Gastroesophageal sphincter (tissue), 4 donors: ENCODE data around the gene SUPT5H. TPM values are rescaled to one million over a fixed set of nuclear protein-coding genes. Genes with fewer than 3 reads are reported as not detected.

Source experiments
- ATAC-seq: fragments of 150-250 bp; one replicate; pipeline ENCODE4 v1.9.1; 2016; ENCODE audit warnings: mild to moderate bottlenecking, moderate library complexity
- H3K27ac ChIP-seq, 4 donors: fragments of 200-600 bp; sonication (generic) in 3 of 4; 1 replicate in 3 of 4; 2 replicates in 1 of 4; pipeline ENCODE4 v1.5.1; 2016 to 2019
- H3K27me3 ChIP-seq: fragments of 200-600 bp; sonication (generic); one replicate; pipeline ENCODE4 v1.5.1; 2019
- H3K36me3 ChIP-seq, 2 donors: fragments of 200-600 bp; sonication (generic); one replicate each; pipeline ENCODE4 v1.5.1; 2019; ENCODE audit warnings: control low read depth in 1 of 2
- H3K4me1 ChIP-seq, 3 donors: fragments of 200-600 bp; sonication (generic); 1 replicate in 2 of 3; 2 replicates in 1 of 3; pipeline ENCODE4 v1.5.1; 2016 to 2019; ENCODE audit warnings: control low read depth in 2 of 3
- H3K4me3 ChIP-seq, 2 donors: fragments of 200-600 bp; sonication (generic); one replicate each; pipeline ENCODE4 v1.5.1; 2019; ENCODE audit warnings: mild to moderate bottlenecking in 1 of 2, moderate library complexity in 1 of 2
- H3K9me3 ChIP-seq, 3 donors: fragments of 200-600 bp; sonication (generic); one replicate each; pipeline ENCODE4 v1.5.1; 2017 to 2019; ENCODE audit warnings: control low read depth in 2 of 3
- EP300 ChIP-seq: sonication (generic); formaldehyde crosslinking; IDR thresholded peaks from one replicate; pipeline ENCODE4 v1.6.1; 2017; ENCODE audit warnings: antibody characterized with exemption, mild to moderate bottlenecking
- POLR2A ChIP-seq, 2 donors: fragments of 450-650 bp; IDR thresholded peaks; one replicate each; pipeline ENCODE4 v1.6.1; 2017; ENCODE audit warnings: antibody characterized with exemption in 2 of 2, mild to moderate bottlenecking in 2 of 2, moderate library complexity in 1 of 2
- POLR2AphosphoS5 ChIP-seq: sonication (generic); formaldehyde crosslinking; IDR thresholded peaks from one replicate; pipeline ENCODE4 v1.6.1; 2017; ENCODE audit warnings: antibody characterized with exemption
- WGBS, 2 donors: methylation state at CpG; one replicate each; pipeline ENCODE4 v1.1.5; 2018; ENCODE audit warnings: low coverage in 1 of 2; 5-methylcytosine and 5-hydroxymethylcytosine counted together
- total RNA-seq, 4 donors: library from RNA; depleted of rRNA; stranded (reverse); fragments of >200 nt; gene quantifications; one replicate each; pipeline ENCODE4 v1.1.0, GENCODE V29; 2016
- TF ChIP-seq, protein P1 (sequence below), 4 experiments: fragments of 200-600 bp in 2 of 4; fragments of 450-650 bp in 2 of 4; sonication (generic) in 1 of 4; IDR thresholded peaks; one replicate each; pipeline ENCODE4 v1.5.1; 2017 to 2019; ENCODE audit warnings: antibody characterized with exemption in 4 of 4, mild to moderate bottlenecking in 2 of 4, moderate library complexity in 2 of 4

SUPT5H gene
- total RNA-seq, 4 donors from 2014 or later, result 71.5 to 99.1 (median 87.0) TPM

DNA sequence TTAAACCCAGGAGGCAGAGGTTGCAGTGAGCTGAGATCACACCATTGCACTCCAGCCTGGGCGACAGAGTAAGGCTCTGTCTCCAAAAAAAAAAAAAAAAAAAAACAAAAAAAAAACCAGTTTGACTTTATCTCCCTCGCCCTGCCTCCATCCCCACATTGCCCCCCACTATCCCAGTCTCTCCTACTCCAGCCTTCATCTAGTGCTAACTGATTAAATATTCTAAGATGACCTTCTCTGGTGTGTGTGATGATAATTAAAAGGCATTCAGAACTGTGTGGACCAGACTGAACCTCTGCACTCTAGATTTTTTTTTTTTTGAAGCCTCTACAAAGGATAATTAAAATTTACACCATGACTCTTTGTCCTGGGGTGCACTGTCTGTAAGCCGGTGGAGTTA, 47.4 kb downstream of the SUPT5H start:
- no peak overlapping the region for H3K27ac ChIP-seq
- H3K4me1 ChIP-seq, result peaks cover 0 to 2% (median 2%) of the 10 kb centered on the region in 3 donors
- H3K27me3 ChIP-seq, result peaks cover 21% of the 10 kb centered on the region
- H3K36me3 ChIP-seq, result peaks cover 0 to 45% of the 10 kb centered on the region in 2 donors
- TF ChIP-seq, protein P1, sequence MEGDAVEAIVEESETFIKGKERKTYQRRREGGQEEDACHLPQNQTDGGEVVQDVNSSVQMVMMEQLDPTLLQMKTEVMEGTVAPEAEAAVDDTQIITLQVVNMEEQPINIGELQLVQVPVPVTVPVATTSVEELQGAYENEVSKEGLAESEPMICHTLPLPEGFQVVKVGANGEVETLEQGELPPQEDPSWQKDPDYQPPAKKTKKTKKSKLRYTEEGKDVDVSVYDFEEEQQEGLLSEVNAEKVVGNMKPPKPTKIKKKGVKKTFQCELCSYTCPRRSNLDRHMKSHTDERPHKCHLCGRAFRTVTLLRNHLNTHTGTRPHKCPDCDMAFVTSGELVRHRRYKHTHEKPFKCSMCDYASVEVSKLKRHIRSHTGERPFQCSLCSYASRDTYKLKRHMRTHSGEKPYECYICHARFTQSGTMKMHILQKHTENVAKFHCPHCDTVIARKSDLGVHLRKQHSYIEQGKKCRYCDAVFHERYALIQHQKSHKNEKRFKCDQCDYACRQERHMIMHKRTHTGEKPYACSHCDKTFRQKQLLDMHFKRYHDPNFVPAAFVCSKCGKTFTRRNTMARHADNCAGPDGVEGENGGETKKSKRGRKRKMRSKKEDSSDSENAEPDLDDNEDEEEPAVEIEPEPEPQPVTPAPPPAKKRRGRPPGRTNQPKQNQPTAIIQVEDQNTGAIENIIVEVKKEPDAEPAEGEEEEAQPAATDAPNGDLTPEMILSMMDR (IDR thresholded peaks at IDR 0.05), result no peak
- no peak for TF ChIP-seq POLR2AphosphoS5
- TF ChIP-seq POLR2A (IDR thresholded peaks at IDR 0.05), result no peak
- no peak for TF ChIP-seq EP300
- H3K4me3 ChIP-seq, result no peak overlapping the region
- H3K9me3 ChIP-seq, result no peaks in the 10 kb centered on the region
- 79% methylated on average over 3 of the region's 3 CpGs; no CpG with 5 or more reads in 1 of the 2 donors for WGBS, 2 donors
- no peak for ATAC-seq

DNA sequence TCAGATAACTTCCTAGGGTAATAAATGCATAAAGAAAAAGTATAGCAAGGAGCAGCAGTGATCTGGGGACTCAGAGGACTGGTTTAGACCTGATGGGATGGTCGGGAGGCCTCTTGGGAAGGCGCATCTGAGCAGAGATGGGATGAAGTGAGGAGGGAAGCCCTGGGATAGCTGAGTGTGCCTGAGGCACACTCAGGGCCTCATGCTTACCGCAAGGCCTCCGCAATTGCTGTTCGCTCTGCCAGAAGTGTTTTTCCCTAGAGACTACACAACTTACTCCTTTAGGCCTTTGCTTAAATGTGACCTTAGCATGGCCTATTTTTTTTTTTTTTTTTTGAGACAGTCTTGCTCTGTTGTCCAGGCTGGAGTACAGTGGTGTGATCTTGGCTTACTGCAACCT, 49.3 kb downstream of the SUPT5H start:
- WGBS, 2 donors, result 72 to 85% methylated on average over 5 of the region's 5 CpGs
- no peak for TF ChIP-seq POLR2A (IDR thresholded peaks at IDR 0.05)
- no peak overlapping the region for H3K4me3 ChIP-seq
- no peaks in the 10 kb centered on the region for H3K9me3 ChIP-seq
- peaks cover 0 to 20% (median 17%) of the 10 kb centered on the region in 3 donors for H3K4me1 ChIP-seq
- no peak overlapping the region for H3K27ac ChIP-seq
- ATAC-seq, result no peak
- H3K27me3 ChIP-seq, result peaks cover 39% of the 10 kb centered on the region
- H3K36me3 ChIP-seq, result peaks cover 0 to 26% of the 10 kb centered on the region in 2 donors

- H3K36me3 ChIP-seq, result peaks cover 0 to 12% of the 10 kb centered on the region in 2 donors
- 69 to 100% methylated on average over 1 to 2 of the region's 5 CpGs for WGBS, 2 donors
- TF ChIP-seq, protein P1 (IDR thresholded peaks at IDR 0.05), result no peak
- TF ChIP-seq POLR2AphosphoS5, result no peak
- no peak for TF ChIP-seq EP300
- no peak for TF ChIP-seq POLR2A (IDR thresholded peaks at IDR 0.05)
- ATAC-seq, result no peak
- H3K27ac ChIP-seq, result no peak overlapping the region
- H3K4me3 ChIP-seq, result no peak overlapping the region
- H3K9me3 ChIP-seq, result no peaks in the 10 kb centered on the region
- H3K4me1 ChIP-seq, result peaks cover 0 to 20% (median 17%) of the 10 kb centered on the region in 3 donors
- H3K27me3 ChIP-seq, result peaks cover 53% of the 10 kb centered on the region
Measured at GRCh38 chr19:39496063-39496462, 50.7 kb downstream of the SUPT5H start.

- 0% methylated on average over 3 to 4 of the region's 7 CpGs for WGBS, 2 donors
- H3K4me3 ChIP-seq, result no peak overlapping the region
- H3K27me3 ChIP-seq, result peaks cover 69% of the 10 kb centered on the region
- H3K27ac ChIP-seq, result no peak overlapping the region
- no peaks in the 10 kb centered on the region for H3K36me3 ChIP-seq
- peaks cover 0 to 3% (median 0%) of the 10 kb centered on the region in 3 donors for H3K9me3 ChIP-seq
- TF ChIP-seq, protein P1 (IDR thresholded peaks at IDR 0.05), result no peak
- no peak for TF ChIP-seq POLR2A (IDR thresholded peaks at IDR 0.05)
- TF ChIP-seq POLR2AphosphoS5, result no peak
- no peak for TF ChIP-seq EP300
- peaks cover 0 to 21% (median 17%) of the 10 kb centered on the region in 3 donors for H3K4me1 ChIP-seq
- ATAC-seq, result no peak
Measured at GRCh38 chr19:39497701-39497995, 52.3 kb downstream of the SUPT5H start.

GRCh38 chr19:39497996-39498797, 52.8 kb downstream of the SUPT5H start:
- Histone ChIP-seq H3K27ac (no peak overlapping the region), H3K9me3 (peaks cover 0 to 6% (median 0%) of the 10 kb centered on the region in 3 donors), H3K27me3 (peaks cover 75% of the 10 kb centered on the region), H3K4me1 (peaks cover 0 to 26% (median 17%) of the 10 kb centered on the region in 3 donors), H3K36me3 (no peaks in the 10 kb centered on the region), H3K4me3 (no peak overlapping the region)
- no peak for ATAC-seq
- TF ChIP-seq, protein P1 (IDR thresholded peaks at IDR 0.05), result peak in 2 of 4 experiments; percentile 7 to 52
- no peak for TF ChIP-seq EP300
- no peak for TF ChIP-seq POLR2A (IDR thresholded peaks at IDR 0.05)
- no peak for TF ChIP-seq POLR2AphosphoS5
- WGBS, 2 donors, result 0 to 3% methylated on average over 11 to 27 of the region's 40 CpGs
